Coronary artery (tissue), 2 donors: Measurements from ENCODE around the gene KATNAL1.

Experiments used
- DNase-seq: peaks from one replicate; pipeline ENCODE4 v3.0.0-alpha.2; 2017; ENCODE audit warnings: low spot score
- H3K27ac ChIP-seq, 2 donors: fragments of 200-600 bp; sonication (generic); one replicate each; pipeline ENCODE4 v1.5.1; 2016 to 2019
- H3K4me3 ChIP-seq: fragments of 200-600 bp; sonication (generic); 2 replicates; pipeline ENCODE4 v1.5.1; 2016; ENCODE audit warnings: mild to moderate bottlenecking, moderate library complexity
- TF ChIP-seq, protein P1 (sequence below): fragments of 200-600 bp; sonication (generic); IDR thresholded peaks from one replicate; pipeline ENCODE4 v1.5.1; 2019; ENCODE audit warnings: antibody characterized with exemption

Gene KATNAL1

GRCh38 chr13:30222254-30222653 lies 85.1 kb downstream of the KATNAL1 start:
- TF ChIP-seq, protein P1, sequence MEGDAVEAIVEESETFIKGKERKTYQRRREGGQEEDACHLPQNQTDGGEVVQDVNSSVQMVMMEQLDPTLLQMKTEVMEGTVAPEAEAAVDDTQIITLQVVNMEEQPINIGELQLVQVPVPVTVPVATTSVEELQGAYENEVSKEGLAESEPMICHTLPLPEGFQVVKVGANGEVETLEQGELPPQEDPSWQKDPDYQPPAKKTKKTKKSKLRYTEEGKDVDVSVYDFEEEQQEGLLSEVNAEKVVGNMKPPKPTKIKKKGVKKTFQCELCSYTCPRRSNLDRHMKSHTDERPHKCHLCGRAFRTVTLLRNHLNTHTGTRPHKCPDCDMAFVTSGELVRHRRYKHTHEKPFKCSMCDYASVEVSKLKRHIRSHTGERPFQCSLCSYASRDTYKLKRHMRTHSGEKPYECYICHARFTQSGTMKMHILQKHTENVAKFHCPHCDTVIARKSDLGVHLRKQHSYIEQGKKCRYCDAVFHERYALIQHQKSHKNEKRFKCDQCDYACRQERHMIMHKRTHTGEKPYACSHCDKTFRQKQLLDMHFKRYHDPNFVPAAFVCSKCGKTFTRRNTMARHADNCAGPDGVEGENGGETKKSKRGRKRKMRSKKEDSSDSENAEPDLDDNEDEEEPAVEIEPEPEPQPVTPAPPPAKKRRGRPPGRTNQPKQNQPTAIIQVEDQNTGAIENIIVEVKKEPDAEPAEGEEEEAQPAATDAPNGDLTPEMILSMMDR: no peak
- H3K27ac ChIP-seq: no peak overlapping the region
- no peak for DNase-seq
- H3K4me3 ChIP-seq: no peak overlapping the region

- no peak for DNase-seq
- Histone ChIP-seq H3K27ac (no peak overlapping the region), H3K4me3 (no peak overlapping the region)
- TF ChIP-seq, protein P1: no peak
These were observed 91.2 kb downstream of the KATNAL1 start for GRCh38 chr13:30216111-30216510.

- TF ChIP-seq, protein P1: no peak
- Histone ChIP-seq H3K27ac (no peak overlapping the region), H3K4me3 (no peak overlapping the region)
- DNase-seq: no peak
These were observed 95.1 kb downstream of the KATNAL1 start for GRCh38 chr13:30212256-30212655.

- Histone ChIP-seq H3K27ac (no peak overlapping the region), H3K4me3 (no peak overlapping the region)
- TF ChIP-seq, protein P1: no peak
- no peak for DNase-seq
These were observed 95.6 kb downstream of the KATNAL1 start for GRCh38 chr13:30211745-30212144.

DNA sequence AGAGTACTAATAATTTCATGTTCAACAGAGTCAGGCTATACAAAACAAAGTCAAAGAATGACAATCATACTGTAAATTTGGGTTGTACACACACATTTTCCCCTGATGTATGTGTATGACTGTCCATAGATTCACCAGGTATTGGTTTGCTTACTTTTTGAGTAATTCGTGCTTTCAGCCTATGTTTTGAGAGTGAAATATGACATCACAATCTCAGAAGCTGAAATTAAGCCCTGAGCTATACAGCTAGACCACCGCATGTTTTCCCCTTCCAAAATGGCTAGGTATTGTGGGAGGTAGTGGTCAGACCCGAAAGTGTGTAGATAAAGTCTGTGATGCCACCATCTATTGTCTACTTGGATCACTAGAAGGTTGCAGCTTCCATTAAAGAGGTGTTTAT lies 102.8 kb downstream of the KATNAL1 start:
- DNase-seq: no peak
- TF ChIP-seq, protein P1: no peak
- Histone ChIP-seq H3K4me3 (no peak overlapping the region), H3K27ac (no peak overlapping the region)

DNA sequence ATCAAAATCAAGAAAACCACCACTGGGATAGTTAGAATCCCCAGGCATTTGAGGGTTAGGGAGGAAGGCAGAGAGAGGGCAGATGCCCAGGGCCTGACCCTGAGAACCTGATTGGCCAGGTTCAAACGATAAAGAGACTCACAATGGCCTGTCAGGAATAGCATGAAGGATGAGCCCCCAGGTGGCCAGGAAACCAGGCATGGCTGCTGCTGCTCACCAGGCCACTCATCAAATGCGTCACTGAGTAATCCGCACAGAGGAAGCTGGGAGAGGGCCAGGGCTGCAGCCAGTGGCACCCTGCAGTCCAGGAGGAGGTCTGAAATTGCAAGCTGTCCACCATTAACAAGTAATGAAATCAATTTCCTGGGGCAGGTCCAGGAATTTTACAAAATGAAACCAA lies 111.3 kb downstream of the KATNAL1 start:
- TF ChIP-seq, protein P1: no peak
- Histone ChIP-seq H3K27ac (no peak overlapping the region), H3K4me3 (no peak overlapping the region)
- no peak for DNase-seq

- Histone ChIP-seq H3K4me3 (no peak overlapping the region), H3K27ac (no peak overlapping the region)
- DNase-seq: no peak
- TF ChIP-seq, protein P1: no peak
These were observed 112.4 kb downstream of the KATNAL1 start for GRCh38 chr13:30194906-30195305.
